ENCODE results near the gene HORMAD2.

- TF ChIP-seq CTCF (IDR thresholded peaks at IDR 0.05; ENCODE audit: insufficient read depth, low read depth, low read length) (no peak), EZH2 (IDR thresholded peaks at IDR 0.05; ENCODE audit: insufficient read depth, low read length) (no peak)
These were observed 49.4 kb downstream of the HORMAD2 start for GRCh38 chr22:30129636-30130035.
